Measurements from ENCODE around the gene ATP5PD.

DNA sequence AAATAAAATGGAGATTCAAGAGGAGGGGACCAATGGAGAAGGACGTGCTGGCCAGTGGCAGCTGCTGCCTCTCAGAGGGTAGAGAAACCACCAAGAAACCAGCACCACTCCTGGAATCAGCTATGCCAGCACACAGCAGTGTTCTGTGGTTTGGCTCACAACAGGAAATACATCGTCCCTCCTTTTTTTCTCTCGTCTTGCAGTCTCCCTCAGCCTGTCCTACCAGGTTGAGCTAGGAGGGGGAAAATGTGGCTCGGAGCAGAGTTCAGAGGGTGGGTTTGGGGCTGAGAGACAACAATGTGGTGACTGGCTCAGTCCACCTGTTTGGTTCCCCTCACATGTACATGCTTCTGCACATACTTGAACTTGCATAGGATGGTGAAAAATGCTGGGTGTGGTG is 21.1 kb upstream of the ATP5PD start:
- TF ChIP-seq EZH2 (IDR thresholded peaks at IDR 0.05) (no peak), POLR2AphosphoS5 (IDR thresholded peaks at IDR 0.05; ENCODE audit: borderline replicate concordance, low read depth, low read length) (no peak)
